GM11168 (cell line): Measurements from ENCODE around the gene GRID1.

Experiments used
- in situ Hi-C: fragments of 300-500 bp; cut with MboI; formaldehyde crosslinking; loops from one replicate; pipeline ENCODE4 v1.12.0; 2022; ENCODE audit warnings: low sequenced_read_pairs; ENCODE audit not compliant: unreplicated experiment

GRID1 gene

DNA sequence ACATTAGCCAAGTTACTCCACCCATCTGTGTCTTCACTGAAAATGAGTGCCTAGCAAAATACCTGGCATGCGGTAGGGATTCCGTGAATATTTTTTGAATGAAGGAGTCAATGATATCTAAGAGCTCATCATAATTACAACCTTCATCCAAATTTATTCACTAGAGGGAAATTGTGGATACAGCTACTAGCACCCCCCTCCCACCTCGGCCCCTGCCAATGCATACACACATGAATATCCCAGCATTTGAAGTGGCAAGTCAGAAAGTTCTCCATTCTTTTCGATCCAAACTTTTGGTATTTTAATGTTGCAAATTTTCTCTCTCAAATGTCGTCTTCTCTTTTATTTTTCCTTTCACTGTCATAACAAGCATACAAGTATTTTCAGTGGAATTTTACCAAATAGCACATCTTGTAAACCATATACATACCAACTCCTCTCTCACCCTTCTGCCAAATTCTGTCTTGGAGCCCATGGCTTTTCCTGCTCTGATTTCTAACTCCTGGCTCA, 164.3 kb downstream of the GRID1 start:
- in situ Hi-C loops = no loop called here

GRCh38 chr10:86200867-86201266, 165.7 kb downstream of the GRID1 start:
- in situ Hi-C loops = no loop called here

GRCh38 chr10:86200269-86200668, 166.3 kb downstream of the GRID1 start:
- in situ Hi-C loops = no loop called here

- in situ Hi-C loops = no loop called here
These were observed 167.6 kb downstream of the GRID1 start for GRCh38 chr10:86199041-86199440.

- in situ Hi-C loops = no loop called here
These were observed 168.3 kb downstream of the GRID1 start for GRCh38 chr10:86198271-86198670.

GRCh38 chr10:86197166-86197790, 169.3 kb downstream of the GRID1 start:
- in situ Hi-C loops = no loop called here

DNA sequence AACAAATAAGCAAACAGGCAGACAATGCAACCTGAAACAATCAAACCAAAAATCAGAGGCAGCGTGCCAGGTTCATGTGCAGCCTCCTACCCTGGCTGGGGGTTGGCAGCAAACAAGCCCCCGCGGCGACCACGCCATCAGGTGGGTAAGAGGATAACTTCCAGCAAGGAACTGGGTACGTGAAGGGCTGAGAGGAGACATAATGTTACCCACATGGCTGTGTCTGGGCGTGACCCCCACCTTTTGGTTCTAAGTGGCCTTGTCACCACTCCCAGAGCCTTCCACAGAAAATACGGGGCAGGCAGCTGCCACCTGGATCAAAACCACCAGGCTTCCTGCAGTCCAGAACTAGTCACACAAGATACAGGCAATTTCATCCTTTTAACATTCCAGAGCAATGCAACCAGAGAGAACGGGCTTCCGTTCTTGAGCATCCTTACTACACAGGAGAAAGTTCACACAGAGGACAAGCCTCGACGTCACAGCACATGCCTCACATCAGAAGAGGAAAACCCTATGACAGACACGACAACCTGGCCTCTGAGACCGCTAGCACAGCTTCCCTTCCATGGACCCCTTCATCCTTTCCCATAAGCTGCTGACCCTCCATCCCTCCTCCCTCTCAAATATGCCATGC, 171.0 kb downstream of the GRID1 start:
- in situ Hi-C loops = no loop called here

DNA sequence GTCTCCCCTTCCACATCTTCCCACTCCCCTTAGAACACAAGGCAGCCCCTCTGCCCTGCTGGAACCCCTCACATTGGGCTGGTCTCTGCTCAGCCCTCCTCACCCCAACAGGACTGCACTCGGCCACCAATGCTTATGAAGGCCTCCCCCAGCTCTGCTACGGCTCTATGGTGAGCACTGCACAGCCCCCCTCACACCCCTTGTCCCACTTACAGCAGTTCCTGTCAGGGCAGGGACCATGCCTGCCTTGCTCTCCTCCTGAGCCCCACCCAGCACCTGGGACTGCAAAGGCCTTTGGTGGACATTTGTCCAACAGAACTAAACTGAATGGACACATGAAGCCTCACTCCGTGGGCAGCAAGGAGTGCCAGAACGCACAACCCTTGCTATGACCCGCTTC, 171.9 kb downstream of the GRID1 start:
- in situ Hi-C loops = no loop called here

GRCh38 chr10:86193841-86194240, 172.8 kb downstream of the GRID1 start:
- in situ Hi-C loops = no loop called here

GRCh38 chr10:86192691-86193090, 173.9 kb downstream of the GRID1 start:
- in situ Hi-C loops = no loop called here

GRCh38 chr10:86192147-86192546, 174.4 kb downstream of the GRID1 start:
- in situ Hi-C loops = no loop called here

DNA sequence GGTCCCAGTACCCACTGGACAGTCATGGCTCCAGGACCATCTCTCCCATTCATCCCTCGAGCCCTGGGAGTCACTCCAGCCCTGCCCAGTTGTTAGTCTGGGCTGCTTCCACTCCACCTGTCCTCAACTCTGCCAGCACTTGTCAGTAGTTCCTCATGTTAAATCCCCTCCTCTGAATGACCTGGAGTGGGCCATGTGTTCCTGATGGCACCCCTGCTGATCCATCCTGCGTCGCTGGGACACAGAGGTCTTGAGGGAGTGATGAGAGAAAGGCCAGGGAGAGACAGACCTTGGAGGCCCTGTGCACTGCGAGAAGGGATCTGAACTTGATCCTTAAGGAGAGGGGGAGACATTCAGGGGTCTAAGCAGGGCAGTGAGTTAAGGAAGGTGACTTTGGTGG, 174.9 kb downstream of the GRID1 start:
- in situ Hi-C loops = no loop called here

DNA sequence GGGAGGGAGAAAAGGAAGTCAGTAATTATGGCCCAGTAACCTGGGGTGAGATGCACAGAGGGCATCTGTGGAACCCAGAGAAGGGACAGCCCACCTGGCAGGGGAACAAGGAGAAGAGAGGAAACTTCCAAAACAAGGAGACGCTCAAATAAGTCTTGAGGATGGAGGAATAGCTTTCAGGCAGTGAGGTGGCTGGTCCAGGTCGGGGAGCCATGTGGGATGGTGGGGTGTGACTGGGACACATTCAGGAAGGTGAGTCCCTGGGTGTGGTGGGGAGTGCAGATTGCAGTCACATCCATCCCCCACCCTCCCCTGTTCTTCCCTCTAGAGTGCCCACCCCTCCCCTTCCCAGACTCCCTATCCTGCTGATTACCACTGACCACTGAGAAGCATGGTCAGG, 175.4 kb downstream of the GRID1 start:
- in situ Hi-C loops = no loop called here

- in situ Hi-C loops = no loop called here
These were observed 176.3 kb downstream of the GRID1 start for GRCh38 chr10:86190291-86190690.

DNA sequence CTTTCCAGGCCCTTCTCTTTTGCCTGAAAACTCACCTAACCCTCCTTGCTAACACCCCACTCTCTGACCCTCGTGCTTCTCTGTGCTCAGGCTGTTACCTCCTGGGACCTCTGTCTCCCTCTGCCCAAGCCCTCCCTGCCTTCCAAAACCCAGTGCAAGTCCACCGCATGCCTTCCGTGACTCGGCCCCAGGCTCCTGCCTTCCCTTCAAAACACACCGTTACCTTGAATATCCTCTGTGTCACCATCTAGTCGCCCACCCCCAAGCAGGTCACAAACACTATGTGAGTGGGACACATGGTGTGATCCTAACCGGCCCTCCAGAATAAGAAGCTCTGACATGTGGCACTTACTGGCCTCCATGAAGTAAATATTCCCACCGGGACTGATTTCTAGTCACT, 176.7 kb downstream of the GRID1 start:
- in situ Hi-C loops = no loop called here

GRCh38 chr10:86188796-86189558, 177.6 kb downstream of the GRID1 start:
- in situ Hi-C loops = no loop called here

DNA sequence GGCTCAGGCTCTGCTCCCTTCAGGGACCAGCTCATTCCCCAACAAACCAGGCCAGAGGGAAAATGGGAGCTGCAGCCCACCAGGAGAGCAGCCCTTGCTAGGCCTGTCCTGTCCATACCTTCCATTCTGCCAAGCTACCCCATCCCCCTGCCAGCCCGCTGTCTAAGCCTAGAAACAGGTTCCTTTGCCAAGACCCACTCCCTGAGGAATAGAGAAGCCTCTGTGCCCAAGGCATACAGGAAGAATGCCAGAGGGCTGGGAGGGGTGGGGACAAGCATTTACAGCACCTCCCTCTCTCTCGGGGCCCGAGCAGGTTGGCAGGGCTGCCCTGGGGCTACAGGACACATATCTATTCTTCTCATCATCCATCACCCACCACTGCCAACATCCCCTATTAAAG, 178.3 kb downstream of the GRID1 start:
- in situ Hi-C loops = no loop called here

GRCh38 chr10:86187499-86188239, 178.9 kb downstream of the GRID1 start:
- in situ Hi-C loops = no loop called here

DNA sequence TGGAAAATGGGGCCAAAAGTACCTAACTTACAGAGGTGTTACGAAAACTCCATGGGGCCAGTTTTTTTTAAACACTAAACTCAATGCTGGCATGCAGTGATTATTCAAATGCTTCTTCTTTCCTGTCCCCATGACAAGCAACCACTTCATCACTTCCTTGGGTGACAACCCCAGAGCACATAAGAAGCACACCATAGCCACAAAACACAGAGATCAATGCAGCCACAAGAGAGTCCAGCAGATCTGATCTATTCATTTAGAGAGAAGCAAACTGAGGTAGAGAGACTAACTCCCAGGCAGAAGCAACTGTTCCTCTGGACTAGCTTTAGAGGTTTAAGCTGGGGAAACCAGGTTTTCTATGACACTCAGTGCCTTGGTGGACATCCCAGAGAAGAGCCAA, 180.0 kb downstream of the GRID1 start:
- in situ Hi-C loops = no loop called here

GRCh38 chr10:86182595-86182994, 184.0 kb downstream of the GRID1 start:
- in situ Hi-C loops = no loop called here

DNA sequence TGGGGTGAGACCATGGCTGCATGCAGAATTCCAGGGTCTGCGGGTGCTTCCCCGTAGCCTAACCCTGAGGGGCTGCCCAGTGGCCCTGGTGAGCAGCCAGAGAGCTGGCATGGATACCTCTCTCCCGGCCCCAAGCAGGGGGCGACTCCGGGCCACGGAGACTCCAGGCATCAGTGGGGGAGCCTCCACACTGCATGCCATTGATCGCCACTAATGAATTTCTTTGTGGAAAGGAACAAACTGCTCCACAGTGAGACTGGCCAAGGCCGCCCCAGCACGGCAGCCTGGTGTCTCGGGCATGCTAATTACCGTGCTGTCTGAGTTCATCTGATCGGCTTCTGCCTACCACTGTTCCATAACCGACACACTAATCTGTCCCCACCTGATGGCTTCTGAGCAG, 184.4 kb downstream of the GRID1 start:
- in situ Hi-C loops = no loop called here
